K562 (cell line): ENCODE data around the gene PYGO2. TPM values are rescaled to one million over a fixed set of nuclear protein-coding genes. Genes with fewer than 3 reads are reported as not detected.
A peak's percentile ranks its signal among the peaks of the same experiment; 100 is the strongest.

Experiments
- CBFA2T3 ChIP-seq: fragments of 450-650 bp; IDR thresholded peaks from 2 replicates; pipeline ENCODE4 v1.6.1; 2017
- CCNT2 ChIP-seq: IDR thresholded peaks from 2 replicates; pipeline ENCODE4 v1.6.1; 2011; ENCODE audit warnings: borderline replicate concordance, low read depth, mild to moderate bottlenecking, moderate library complexity, mixed read lengths, low read length; ENCODE audit not compliant: insufficient read length; ENCODE audit errors: extremely low read depth
- JUN ChIP-seq, 2 experiments: sonication (generic) in 1 of 2; formaldehyde crosslinking in 1 of 2; IDR thresholded peaks; 2 replicates each; pipeline versions ENCODE4 v1.6.1 to v1.8.0; 2012 to 2022; ENCODE audit warnings: borderline replicate concordance in 2 of 2, mild to moderate bottlenecking in 2 of 2, improper control_type of control experiment in 1 of 2, low read depth in 1 of 2, low read length in 1 of 2, missing genetic modification reagents in 1 of 2
- MBD2 ChIP-seq: sonication (generic); IDR thresholded peaks from 2 replicates; pipeline ENCODE4 v1.6.1; 2016; ENCODE audit warnings: low read depth, borderline replicate concordance
- MED1 ChIP-seq: sonication (generic); formaldehyde crosslinking; IDR thresholded peaks from 2 replicates; pipeline ENCODE4 v1.8.1; 2023; ENCODE audit warnings: missing genetic modification reagents, borderline replicate concordance
- NBN ChIP-seq: fragments of 450-650 bp; IDR thresholded peaks from 2 replicates; pipeline ENCODE4 v1.6.1; 2016; ENCODE audit warnings: low read depth, mild to moderate bottlenecking
- POLR2B ChIP-seq: fragments of 450-650 bp; IDR thresholded peaks from 2 replicates; pipeline ENCODE4 v1.6.1; 2018; ENCODE audit warnings: low read depth; ENCODE audit not compliant: partially characterized antibody
- PRMT5 ChIP-seq: sonication (generic); formaldehyde crosslinking; IDR thresholded peaks from 2 replicates; pipeline ENCODE4 v1.5.0; 2020; ENCODE audit warnings: missing genetic modification reagents
- SRSF1 ChIP-seq: fragments of 200-400 bp; formaldehyde crosslinking; IDR thresholded peaks from 2 replicates; pipeline ENCODE4 v1.6.1; 2017; ENCODE audit warnings: mild to moderate bottlenecking, low read depth, low read length, moderate library complexity
- ZNF668 ChIP-seq: fragments of 250-450 bp; sonication (Bioruptor Pico); IDR thresholded peaks from 2 replicates; pipeline ENCODE4 v1.8.0; 2022; ENCODE audit warnings: mild to moderate bottlenecking, inconsistent platforms
- polyA plus RNA-seq, 8 experiments: library from polyadenylated mRNA; depleted of rRNA in 4 of 8; stranded (reverse) in 5 of 8; unstranded in 3 of 8; fragments of >200 nt; fragmentation: Nextera tagmentation in 2 of 8; fragmentation: Illumina TruSeq in 1 of 8; extraction: Ambion mirVana in 2 of 8; extraction: Trizol in 1 of 8; gene quantifications; 2 replicates each; pipeline versions ENCODE4 v1.2.1 to v1.2.3, GENCODE V29; 2011 to 2014; ENCODE audit warnings: inconsistent platforms in 1 of 8, missing spikeins in 1 of 8
- total RNA-seq, 7 experiments: library from RNA; depleted of rRNA in 6 of 7; stranded (reverse); fragments of >200 nt in 6 of 7; fragmentation: Illumina TruSeq in 2 of 7; extraction: Trizol in 2 of 7; gene quantifications; 2 replicates each; pipeline versions ENCODE4 v1.2.1 to v1.2.3, GENCODE V29; 2011 to 2021; ENCODE audit warnings: low replicate concordance in 1 of 7
- TF ChIP-seq, protein P1 (sequence below): IDR thresholded peaks from 2 replicates; pipeline ENCODE4 v1.6.1; 2011; ENCODE audit warnings: borderline replicate concordance, low read depth, mild to moderate bottlenecking, moderate library complexity, low read length; ENCODE audit not compliant: insufficient read depth, poor library complexity, severe bottlenecking
- TF ChIP-seq, protein P2 (sequence below): fragments of 250-450 bp; sonication (Bioruptor Pico); IDR thresholded peaks from 2 replicates; pipeline ENCODE4 v1.8.0; 2022; ENCODE audit warnings: moderate library complexity, mild to moderate bottlenecking, inconsistent platforms
- TF ChIP-seq, protein P3 (sequence below): fragments of 250-450 bp; sonication (Bioruptor Pico); IDR thresholded peaks from 2 replicates; pipeline ENCODE4 v1.8.0; 2021; ENCODE audit warnings: mild to moderate bottlenecking, moderate library complexity
- TF ChIP-seq, protein P4 (sequence below): sonication (generic); formaldehyde crosslinking; IDR thresholded peaks from 2 replicates; pipeline ENCODE4 v1.8.1; 2022; ENCODE audit warnings: missing genetic modification reagents
- TF ChIP-seq, protein P5 (sequence below): fragments of 450-650 bp; IDR thresholded peaks from 2 replicates; pipeline ENCODE4 v1.6.1; 2017; ENCODE audit warnings: antibody characterized with exemption, mild to moderate bottlenecking

PYGO2 gene
- total and polyA plus RNA-seq, 9 of the 15 experiments (the other 6 are each of a cell fraction or from before 2014, with no cell fraction given), result 8.3 to 36.2 (median 18.2) TPM

DNA sequence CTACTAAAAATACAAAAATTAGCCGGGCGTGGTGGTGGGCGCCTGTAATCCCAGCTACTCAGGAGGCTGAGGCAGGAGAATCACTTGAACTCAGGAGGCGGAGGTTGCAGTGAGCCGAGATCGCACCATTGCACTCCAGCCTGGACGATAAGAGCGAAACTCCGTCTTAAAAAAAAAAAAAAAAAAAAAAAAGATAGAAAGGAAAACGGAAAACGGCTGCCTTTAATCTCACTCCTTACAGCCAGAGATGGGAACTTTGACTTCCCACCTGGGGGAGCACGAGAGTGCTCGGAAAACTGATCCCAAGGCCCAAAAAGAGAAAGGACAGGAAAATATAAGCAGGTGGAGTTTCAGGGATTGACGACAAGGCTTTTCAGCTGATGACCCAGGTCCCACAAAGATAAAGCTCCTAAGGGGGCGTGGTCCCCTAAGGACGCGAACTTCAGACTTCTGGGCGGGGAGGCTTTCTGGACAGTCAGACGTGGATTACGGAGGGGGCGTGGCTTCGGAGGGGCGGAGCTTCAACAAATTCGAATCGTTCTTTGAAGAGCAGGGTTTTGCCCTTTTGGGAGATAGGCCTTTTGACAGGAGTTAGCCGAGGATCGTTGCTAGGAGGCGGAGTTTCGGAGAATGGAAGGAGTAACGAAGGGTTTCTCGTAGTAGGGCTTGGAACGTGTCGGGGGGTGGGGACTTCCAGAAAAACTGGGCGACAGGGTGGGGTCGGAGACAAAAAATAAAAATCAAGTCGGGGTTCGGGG, 11.9 kb upstream of the PYGO2 start (continued):
- TF ChIP-seq, protein P1, sequence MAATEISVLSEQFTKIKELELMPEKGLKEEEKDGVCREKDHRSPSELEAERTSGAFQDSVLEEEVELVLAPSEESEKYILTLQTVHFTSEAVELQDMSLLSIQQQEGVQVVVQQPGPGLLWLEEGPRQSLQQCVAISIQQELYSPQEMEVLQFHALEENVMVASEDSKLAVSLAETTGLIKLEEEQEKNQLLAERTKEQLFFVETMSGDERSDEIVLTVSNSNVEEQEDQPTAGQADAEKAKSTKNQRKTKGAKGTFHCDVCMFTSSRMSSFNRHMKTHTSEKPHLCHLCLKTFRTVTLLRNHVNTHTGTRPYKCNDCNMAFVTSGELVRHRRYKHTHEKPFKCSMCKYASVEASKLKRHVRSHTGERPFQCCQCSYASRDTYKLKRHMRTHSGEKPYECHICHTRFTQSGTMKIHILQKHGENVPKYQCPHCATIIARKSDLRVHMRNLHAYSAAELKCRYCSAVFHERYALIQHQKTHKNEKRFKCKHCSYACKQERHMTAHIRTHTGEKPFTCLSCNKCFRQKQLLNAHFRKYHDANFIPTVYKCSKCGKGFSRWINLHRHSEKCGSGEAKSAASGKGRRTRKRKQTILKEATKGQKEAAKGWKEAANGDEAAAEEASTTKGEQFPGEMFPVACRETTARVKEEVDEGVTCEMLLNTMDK, result no peak
- TF ChIP-seq NBN (peak; percentile 86), PRMT5 (no peak), SRSF1 (no peak), ZNF668 (no peak), MED1 (CRISPR knock-in tag) (no peak), CCNT2 (peak; percentile 14), POLR2B (peak; percentile 91), JUN (IDR thresholded peaks at IDR 0.05; ENCODE audit: borderline replicate concordance, low read depth, low read length) (no peak), JUN (CRISPR knock-in tag; IDR thresholded peaks at IDR 0.05; ENCODE audit: borderline replicate concordance) (no peak), CBFA2T3 (peak; percentile 66), MBD2 (no peak)
- TF ChIP-seq, protein P2, sequence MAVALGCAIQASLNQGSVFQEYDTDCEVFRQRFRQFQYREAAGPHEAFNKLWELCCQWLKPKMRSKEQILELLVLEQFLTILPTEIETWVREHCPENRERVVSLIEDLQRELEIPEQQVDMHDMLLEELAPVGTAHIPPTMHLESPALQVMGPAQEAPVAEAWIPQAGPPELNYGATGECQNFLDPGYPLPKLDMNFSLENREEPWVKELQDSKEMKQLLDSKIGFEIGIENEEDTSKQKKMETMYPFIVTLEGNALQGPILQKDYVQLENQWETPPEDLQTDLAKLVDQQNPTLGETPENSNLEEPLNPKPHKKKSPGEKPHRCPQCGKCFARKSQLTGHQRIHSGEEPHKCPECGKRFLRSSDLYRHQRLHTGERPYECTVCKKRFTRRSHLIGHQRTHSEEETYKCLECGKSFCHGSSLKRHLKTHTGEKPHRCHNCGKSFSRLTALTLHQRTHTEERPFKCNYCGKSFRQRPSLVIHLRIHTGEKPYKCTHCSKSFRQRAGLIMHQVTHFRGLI (CRISPR knock-in tag), result no peak
- TF ChIP-seq, protein P3, sequence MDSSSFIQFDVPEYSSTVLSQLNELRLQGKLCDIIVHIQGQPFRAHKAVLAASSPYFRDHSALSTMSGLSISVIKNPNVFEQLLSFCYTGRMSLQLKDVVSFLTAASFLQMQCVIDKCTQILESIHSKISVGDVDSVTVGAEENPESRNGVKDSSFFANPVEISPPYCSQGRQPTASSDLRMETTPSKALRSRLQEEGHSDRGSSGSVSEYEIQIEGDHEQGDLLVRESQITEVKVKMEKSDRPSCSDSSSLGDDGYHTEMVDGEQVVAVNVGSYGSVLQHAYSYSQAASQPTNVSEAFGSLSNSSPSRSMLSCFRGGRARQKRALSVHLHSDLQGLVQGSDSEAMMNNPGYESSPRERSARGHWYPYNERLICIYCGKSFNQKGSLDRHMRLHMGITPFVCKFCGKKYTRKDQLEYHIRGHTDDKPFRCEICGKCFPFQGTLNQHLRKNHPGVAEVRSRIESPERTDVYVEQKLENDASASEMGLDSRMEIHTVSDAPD (CRISPR knock-in tag), result no peak
- TF ChIP-seq, protein P4, sequence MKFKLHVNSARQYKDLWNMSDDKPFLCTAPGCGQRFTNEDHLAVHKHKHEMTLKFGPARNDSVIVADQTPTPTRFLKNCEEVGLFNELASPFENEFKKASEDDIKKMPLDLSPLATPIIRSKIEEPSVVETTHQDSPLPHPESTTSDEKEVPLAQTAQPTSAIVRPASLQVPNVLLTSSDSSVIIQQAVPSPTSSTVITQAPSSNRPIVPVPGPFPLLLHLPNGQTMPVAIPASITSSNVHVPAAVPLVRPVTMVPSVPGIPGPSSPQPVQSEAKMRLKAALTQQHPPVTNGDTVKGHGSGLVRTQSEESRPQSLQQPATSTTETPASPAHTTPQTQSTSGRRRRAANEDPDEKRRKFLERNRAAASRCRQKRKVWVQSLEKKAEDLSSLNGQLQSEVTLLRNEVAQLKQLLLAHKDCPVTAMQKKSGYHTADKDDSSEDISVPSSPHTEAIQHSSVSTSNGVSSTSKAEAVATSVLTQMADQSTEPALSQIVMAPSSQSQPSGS (CRISPR knock-in tag), result no peak
- TF ChIP-seq, protein P5, sequence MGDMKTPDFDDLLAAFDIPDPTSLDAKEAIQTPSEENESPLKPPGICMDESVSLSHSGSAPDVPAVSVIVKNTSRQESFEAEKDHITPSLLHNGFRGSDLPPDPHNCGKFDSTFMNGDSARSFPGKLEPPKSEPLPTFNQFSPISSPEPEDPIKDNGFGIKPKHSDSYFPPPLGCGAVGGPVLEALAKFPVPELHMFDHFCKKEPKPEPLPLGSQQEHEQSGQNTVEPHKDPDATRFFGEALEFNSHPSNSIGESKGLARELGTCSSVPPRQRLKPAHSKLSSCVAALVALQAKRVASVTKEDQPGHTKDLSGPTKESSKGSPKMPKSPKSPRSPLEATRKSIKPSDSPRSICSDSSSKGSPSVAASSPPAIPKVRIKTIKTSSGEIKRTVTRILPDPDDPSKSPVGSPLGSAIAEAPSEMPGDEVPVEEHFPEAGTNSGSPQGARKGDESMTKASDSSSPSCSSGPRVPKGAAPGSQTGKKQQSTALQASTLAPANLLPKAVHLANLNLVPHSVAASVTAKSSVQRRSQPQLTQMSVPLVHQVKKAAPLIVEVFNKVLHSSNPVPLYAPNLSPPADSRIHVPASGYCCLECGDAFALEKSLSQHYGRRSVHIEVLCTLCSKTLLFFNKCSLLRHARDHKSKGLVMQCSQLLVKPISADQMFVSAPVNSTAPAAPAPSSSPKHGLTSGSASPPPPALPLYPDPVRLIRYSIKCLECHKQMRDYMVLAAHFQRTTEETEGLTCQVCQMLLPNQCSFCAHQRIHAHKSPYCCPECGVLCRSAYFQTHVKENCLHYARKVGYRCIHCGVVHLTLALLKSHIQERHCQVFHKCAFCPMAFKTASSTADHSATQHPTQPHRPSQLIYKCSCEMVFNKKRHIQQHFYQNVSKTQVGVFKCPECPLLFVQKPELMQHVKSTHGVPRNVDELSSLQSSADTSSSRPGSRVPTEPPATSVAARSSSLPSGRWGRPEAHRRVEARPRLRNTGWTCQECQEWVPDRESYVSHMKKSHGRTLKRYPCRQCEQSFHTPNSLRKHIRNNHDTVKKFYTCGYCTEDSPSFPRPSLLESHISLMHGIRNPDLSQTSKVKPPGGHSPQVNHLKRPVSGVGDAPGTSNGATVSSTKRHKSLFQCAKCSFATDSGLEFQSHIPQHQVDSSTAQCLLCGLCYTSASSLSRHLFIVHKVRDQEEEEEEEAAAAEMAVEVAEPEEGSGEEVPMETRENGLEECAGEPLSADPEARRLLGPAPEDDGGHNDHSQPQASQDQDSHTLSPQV, result no peak
